ENCODE measurements around the gene TMEM132C. TPM values are rescaled to one million over a fixed set of nuclear protein-coding genes. Genes with fewer than 3 reads are reported as not detected.

The TMEM132C gene
- total RNA-seq, 1 donor from 2014 or later: 61.8 TPM

DNA sequence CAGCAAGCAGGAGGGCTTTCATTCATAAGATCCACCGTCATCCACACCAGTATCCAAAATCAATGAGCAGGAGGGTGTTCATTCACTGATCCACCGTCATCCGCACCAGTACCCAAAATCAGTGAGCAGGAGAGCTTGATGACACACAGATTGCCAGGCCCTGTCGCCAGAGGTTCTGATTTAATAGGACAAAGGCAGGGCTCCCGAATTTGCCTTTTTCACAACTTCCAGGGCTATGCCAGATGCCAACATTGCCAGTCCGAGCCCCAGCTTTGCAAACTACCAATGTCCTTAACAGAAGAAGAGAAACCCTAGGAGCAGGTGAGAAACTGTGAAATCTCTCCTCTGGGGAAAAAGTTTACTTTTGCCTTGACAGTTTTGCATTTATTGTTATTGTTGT lies 441.8 kb downstream of the TMEM132C start:
- TF ChIP-seq, protein P1, sequence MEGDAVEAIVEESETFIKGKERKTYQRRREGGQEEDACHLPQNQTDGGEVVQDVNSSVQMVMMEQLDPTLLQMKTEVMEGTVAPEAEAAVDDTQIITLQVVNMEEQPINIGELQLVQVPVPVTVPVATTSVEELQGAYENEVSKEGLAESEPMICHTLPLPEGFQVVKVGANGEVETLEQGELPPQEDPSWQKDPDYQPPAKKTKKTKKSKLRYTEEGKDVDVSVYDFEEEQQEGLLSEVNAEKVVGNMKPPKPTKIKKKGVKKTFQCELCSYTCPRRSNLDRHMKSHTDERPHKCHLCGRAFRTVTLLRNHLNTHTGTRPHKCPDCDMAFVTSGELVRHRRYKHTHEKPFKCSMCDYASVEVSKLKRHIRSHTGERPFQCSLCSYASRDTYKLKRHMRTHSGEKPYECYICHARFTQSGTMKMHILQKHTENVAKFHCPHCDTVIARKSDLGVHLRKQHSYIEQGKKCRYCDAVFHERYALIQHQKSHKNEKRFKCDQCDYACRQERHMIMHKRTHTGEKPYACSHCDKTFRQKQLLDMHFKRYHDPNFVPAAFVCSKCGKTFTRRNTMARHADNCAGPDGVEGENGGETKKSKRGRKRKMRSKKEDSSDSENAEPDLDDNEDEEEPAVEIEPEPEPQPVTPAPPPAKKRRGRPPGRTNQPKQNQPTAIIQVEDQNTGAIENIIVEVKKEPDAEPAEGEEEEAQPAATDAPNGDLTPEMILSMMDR (conservative IDR thresholded peaks at IDR 0.05): no peak
- no peak for DNase-seq (ENCODE audit: extremely low spot score, unreplicated experiment)
- H3K4me3 Mint-ChIP-seq: no peak overlapping the region
- H3K4me1 Mint-ChIP-seq (ENCODE audit: unreplicated experiment): no peaks in the 10 kb centered on the region
- no peaks in the 10 kb centered on the region for H3K36me3 Mint-ChIP-seq
- no peak overlapping the region for H3K27ac Mint-ChIP-seq
- H3K27me3 Mint-ChIP-seq: no peaks in the 10 kb centered on the region
- no peaks in the 10 kb centered on the region for H3K9me3 Mint-ChIP-seq

DNA sequence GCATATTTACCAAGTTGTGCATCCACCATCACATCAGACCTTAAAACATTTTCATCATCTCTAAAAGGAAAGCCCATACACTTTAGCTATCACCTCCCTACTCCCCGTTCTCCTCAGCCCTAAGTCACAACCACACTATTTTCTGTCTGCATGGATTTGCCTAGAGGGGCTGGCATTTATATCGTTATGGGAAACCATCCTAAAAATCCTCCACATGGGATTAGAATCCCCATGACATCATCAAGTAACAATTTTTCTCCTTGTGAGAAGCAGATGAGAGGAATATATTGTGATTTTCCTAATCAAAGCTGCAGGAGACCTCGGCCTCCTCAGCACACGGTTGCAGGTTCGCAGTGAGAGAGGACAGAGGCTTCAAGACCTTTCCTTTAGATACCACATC lies 442.7 kb downstream of the TMEM132C start:
- H3K4me3 Mint-ChIP-seq: no peak overlapping the region
- H3K27me3 Mint-ChIP-seq: peaks cover 2% of the 10 kb centered on the region
- no peak overlapping the region for H3K27ac Mint-ChIP-seq
- H3K36me3 Mint-ChIP-seq: no peaks in the 10 kb centered on the region
- H3K9me3 Mint-ChIP-seq: no peaks in the 10 kb centered on the region
- no peaks in the 10 kb centered on the region for H3K4me1 Mint-ChIP-seq (ENCODE audit: unreplicated experiment)
- TF ChIP-seq, protein P1 (conservative IDR thresholded peaks at IDR 0.05): no peak
- DNase-seq (ENCODE audit: extremely low spot score, unreplicated experiment): no peak

DNA sequence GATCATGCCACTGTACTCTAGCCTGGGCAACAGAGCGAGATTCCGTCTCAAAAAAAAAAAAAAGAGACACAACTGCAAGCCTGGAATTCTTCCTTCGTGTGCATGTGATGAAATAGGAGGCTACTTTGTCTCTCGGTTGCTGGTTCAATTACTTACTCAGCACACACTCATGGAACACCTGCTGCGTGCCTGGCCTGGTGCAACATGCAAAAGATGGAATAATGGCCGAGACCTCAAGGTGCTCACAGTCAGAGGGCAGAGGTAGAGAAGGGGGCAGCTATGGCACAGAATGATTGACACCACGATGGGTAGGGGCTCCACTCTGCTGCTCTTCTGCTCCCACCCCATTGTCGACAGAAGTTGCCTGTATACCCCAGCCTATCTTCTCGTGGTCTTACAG lies 444.5 kb downstream of the TMEM132C start:
- TF ChIP-seq, protein P1 (conservative IDR thresholded peaks at IDR 0.05): no peak
- H3K4me3 Mint-ChIP-seq: no peak overlapping the region
- H3K9me3 Mint-ChIP-seq: no peaks in the 10 kb centered on the region
- no peak overlapping the region for H3K27ac Mint-ChIP-seq
- no peaks in the 10 kb centered on the region for H3K36me3 Mint-ChIP-seq
- no peak for DNase-seq (ENCODE audit: extremely low spot score, unreplicated experiment)
- peaks cover 3% of the 10 kb centered on the region for H3K27me3 Mint-ChIP-seq
- H3K4me1 Mint-ChIP-seq (ENCODE audit: unreplicated experiment): no peaks in the 10 kb centered on the region

DNA sequence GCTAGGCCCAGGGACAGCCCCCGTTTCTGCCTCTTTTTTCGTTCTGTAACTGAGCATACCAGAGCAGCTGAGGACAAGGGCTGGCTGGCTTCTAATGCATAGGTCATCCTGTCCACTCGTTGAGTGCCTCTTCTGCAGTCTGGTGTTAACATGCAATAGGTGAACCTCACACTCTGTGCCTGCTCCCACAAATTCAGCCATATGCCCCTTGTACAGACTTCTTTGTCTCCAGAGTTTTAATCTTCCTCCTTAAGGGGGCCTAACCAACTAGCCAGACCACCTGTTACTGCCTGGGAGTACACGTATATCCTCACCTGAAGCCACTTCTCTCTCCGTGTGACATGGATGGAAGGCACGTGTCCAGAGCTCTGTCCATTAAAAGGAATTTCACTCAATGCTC lies 445.7 kb downstream of the TMEM132C start:
- H3K4me1 Mint-ChIP-seq (ENCODE audit: unreplicated experiment): no peaks in the 10 kb centered on the region
- DNase-seq (ENCODE audit: extremely low spot score, unreplicated experiment): no peak
- no peaks in the 10 kb centered on the region for H3K9me3 Mint-ChIP-seq
- peaks cover 3% of the 10 kb centered on the region for H3K27me3 Mint-ChIP-seq
- H3K4me3 Mint-ChIP-seq: no peak overlapping the region
- no peaks in the 10 kb centered on the region for H3K36me3 Mint-ChIP-seq
- H3K27ac Mint-ChIP-seq: no peak overlapping the region
- TF ChIP-seq, protein P1 (conservative IDR thresholded peaks at IDR 0.05): no peak

DNA sequence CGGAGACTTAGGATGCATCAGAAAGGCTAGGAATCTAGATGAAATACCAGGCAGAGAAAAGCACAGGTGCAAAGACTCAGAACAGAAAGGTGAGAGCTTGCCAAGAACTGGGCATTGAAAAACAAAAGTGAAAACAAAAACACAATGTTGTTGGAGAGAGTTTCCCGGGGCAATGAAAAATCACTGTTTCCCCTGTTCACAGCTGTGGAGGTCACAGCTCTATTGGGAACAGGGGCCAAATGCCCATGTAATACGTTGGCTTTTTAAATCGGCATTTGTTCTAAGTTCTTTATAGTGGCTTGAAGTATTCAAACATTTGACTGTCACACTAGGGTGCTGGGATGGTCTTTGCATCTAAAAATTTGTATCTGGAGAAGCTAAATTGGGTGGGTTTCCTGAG lies 448.5 kb downstream of the TMEM132C start:
- Mint-ChIP-seq H3K4me1 (ENCODE audit: unreplicated experiment) (no peaks in the 10 kb centered on the region), H3K9me3 (peaks cover 7% of the 10 kb centered on the region), H3K27ac (no peak overlapping the region), H3K4me3 (no peak overlapping the region), H3K36me3 (no peaks in the 10 kb centered on the region), H3K27me3 (peaks cover 3% of the 10 kb centered on the region)
- TF ChIP-seq, protein P1 (conservative IDR thresholded peaks at IDR 0.05): no peak
- no peak for DNase-seq (ENCODE audit: extremely low spot score, unreplicated experiment)

DNA sequence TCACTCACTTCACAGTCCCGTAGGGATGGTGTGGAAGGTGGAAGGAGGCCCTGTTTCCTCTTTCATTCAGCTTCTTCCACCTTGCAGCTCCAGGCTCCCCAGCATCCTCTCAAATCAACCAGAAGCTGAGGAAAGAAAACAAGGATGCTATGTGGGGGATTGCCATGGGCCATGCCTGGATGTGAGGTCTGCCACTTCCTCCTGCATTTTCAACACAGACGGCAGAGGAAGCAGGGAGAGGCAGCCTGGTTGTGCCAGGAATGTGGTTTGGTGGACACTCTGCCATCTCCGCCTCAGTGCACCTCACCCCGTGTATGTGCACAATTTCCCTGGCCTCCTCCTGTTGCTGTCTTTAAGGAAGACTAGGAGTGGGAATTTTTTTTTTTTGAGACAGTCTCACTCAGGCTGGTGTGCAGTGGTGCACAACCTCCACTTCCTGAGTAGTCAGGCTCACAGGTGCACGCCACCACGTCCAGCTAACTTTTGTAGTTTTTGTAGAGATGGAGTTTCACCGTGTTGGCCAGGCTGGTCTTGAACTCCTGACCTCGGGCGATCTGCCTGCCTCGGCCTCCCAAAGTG lies 457.6 kb downstream of the TMEM132C start:
- no peaks in the 10 kb centered on the region for H3K4me1 Mint-ChIP-seq (ENCODE audit: unreplicated experiment)
- no peak overlapping the region for H3K4me3 Mint-ChIP-seq
- H3K27ac Mint-ChIP-seq: no peak overlapping the region
- no peak for DNase-seq (ENCODE audit: extremely low spot score, unreplicated experiment)
- no peaks in the 10 kb centered on the region for H3K36me3 Mint-ChIP-seq
- no peaks in the 10 kb centered on the region for H3K9me3 Mint-ChIP-seq
- H3K27me3 Mint-ChIP-seq: peaks cover 4% of the 10 kb centered on the region
- TF ChIP-seq, protein P1 (conservative IDR thresholded peaks at IDR 0.05): no peak

All from type B pancreatic cell (in vitro differentiated cells).